Fibroblast of lung (primary cell): ENCODE measurements around the gene RGS3. TPM values are rescaled to one million over a fixed set of nuclear protein-coding genes. Genes with fewer than 3 reads are reported as not detected.

Source experiments
- DNase-seq, 2 donors: peaks; one replicate each; pipeline versions ENCODE4 v3.0.0 to v3.0.0-alpha.2; 2010; ENCODE audit warnings: low read depth in 2 of 2
- H2AFZ ChIP-seq: 2 replicates; pipeline ENCODE4 v1.5.1; 2012; ENCODE audit warnings: low read length, control low read depth, inconsistent platforms
- H3K27ac ChIP-seq: 2 replicates; pipeline ENCODE4 v1.5.1; 2011; ENCODE audit warnings: low read length, control low read depth; ENCODE audit not compliant: insufficient read depth
- H3K27me3 ChIP-seq: 2 replicates; pipeline ENCODE4 v1.5.1; 2011; ENCODE audit warnings: mild to moderate bottlenecking, low read length; ENCODE audit not compliant: control insufficient read depth, insufficient read depth
- H3K36me3 ChIP-seq: 2 replicates; pipeline ENCODE4 v1.5.1; 2011; ENCODE audit warnings: low read length; ENCODE audit not compliant: control insufficient read depth, insufficient read depth
- H3K4me1 ChIP-seq: 2 replicates; pipeline ENCODE4 v1.5.1; 2011; ENCODE audit warnings: low read length; ENCODE audit not compliant: control insufficient read depth, insufficient read depth; ENCODE audit errors: extremely low read depth
- H3K4me2 ChIP-seq: 2 replicates; pipeline ENCODE4 v1.5.1; 2011; ENCODE audit warnings: low read length, control low read depth; ENCODE audit not compliant: insufficient read depth; ENCODE audit errors: extremely low read depth
- H3K4me3 ChIP-seq, 4 experiments: fragments of 200-600 bp in 1 of 4; sonication (generic) in 1 of 4; replicated peaks in 1 of 4; 2 replicates each; pipeline ENCODE4 v1.5.1; 2011 to 2016; ENCODE audit warnings: low read length in 4 of 4, low read depth in 3 of 4, mild to moderate bottlenecking in 3 of 4, control low read depth in 2 of 4, inconsistent platforms in 1 of 4, mixed read lengths in 1 of 4; ENCODE audit not compliant: insufficient read depth in 1 of 4; ENCODE audit errors: control extremely low read depth in 1 of 4
- H3K79me2 ChIP-seq: 2 replicates; pipeline ENCODE4 v1.5.1; 2012; ENCODE audit warnings: mild to moderate bottlenecking, low read length, inconsistent platforms; ENCODE audit not compliant: control insufficient read depth, insufficient read depth
- H3K9ac ChIP-seq: 2 replicates; pipeline ENCODE4 v1.5.1; 2011; ENCODE audit warnings: mild to moderate bottlenecking, low read length, control low read depth; ENCODE audit not compliant: insufficient read depth
- H3K9me3 ChIP-seq: 2 replicates; pipeline ENCODE4 v1.5.1; 2012; ENCODE audit warnings: low read depth, low read length; ENCODE audit not compliant: control insufficient read depth, insufficient read depth
- H4K20me1 ChIP-seq: 2 replicates; pipeline ENCODE4 v1.5.1; 2011; ENCODE audit warnings: low read length; ENCODE audit not compliant: control insufficient read depth, insufficient read depth; ENCODE audit errors: extremely low read depth
- EZH2 ChIP-seq: IDR thresholded peaks from 2 replicates; pipeline ENCODE4 v1.5.1; 2012; ENCODE audit warnings: low read length, control low read depth, mild to moderate bottlenecking; ENCODE audit errors: missing control alignments
- polyA plus RNA-seq, 2 donors: library from polyadenylated mRNA; depleted of rRNA in 1 of 2; stranded (reverse) in 1 of 2; unstranded in 1 of 2; fragments of >200 nt; gene quantifications; 2 replicates each; pipeline ENCODE4 v1.2.1, GENCODE V29; 2011 to 2012; ENCODE audit warnings: missing spikeins in 1 of 2
- total RNA-seq: library from RNA; depleted of rRNA; stranded (reverse); fragments of >200 nt; gene quantifications from 2 replicates; pipeline ENCODE4 v1.2.1, GENCODE V29; 2014
- TF ChIP-seq, protein P1 (sequence below), 2 donors: IDR thresholded peaks in 1 of 2; conservative IDR thresholded peaks in 1 of 2; 1 replicate in 1 of 2; 2 replicates in 1 of 2; pipeline ENCODE4 v1.5.1; 2011 to 2012; ENCODE audit warnings: low read length in 2 of 2, control low read depth in 1 of 2, inconsistent platforms in 1 of 2, low read depth in 1 of 2, mild to moderate bottlenecking in 1 of 2

RGS3 gene
- total and polyA plus RNA-seq, 2 donors (not counting 1 experiment from before 2014, with no cell fraction given) = 48.1 to 74.3 TPM

DNA sequence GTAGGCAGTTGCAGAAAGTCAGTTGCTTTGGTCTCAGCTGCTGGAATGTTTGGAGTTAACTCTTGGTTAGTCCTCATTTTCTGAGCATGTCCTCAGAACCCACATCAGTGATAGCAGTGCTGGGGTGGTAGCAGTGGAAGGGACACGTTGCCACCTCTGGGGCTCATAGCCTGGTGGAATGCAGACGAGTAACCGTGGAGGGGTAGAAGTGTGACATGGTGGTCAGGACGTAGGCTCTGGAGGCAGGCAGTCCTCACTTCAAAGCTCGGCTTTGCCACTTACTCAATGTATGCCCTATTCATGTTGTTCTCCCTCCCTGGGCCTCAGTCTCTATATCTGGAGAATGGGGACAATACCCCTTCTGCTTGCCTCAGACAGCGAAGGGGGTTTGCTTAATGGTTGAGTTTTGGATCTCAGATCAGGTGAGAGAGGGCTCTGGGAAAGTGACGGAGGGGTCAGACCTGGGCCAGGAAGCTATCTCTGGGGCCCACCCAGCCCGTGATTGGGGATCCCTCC lies 62.8 kb downstream of the RGS3 start:
- H3K9me3 ChIP-seq = no peaks in the 10 kb centered on the region
- H3K9ac ChIP-seq = no peak overlapping the region
- TF ChIP-seq EZH2 = no peak
- TF ChIP-seq, protein P1, sequence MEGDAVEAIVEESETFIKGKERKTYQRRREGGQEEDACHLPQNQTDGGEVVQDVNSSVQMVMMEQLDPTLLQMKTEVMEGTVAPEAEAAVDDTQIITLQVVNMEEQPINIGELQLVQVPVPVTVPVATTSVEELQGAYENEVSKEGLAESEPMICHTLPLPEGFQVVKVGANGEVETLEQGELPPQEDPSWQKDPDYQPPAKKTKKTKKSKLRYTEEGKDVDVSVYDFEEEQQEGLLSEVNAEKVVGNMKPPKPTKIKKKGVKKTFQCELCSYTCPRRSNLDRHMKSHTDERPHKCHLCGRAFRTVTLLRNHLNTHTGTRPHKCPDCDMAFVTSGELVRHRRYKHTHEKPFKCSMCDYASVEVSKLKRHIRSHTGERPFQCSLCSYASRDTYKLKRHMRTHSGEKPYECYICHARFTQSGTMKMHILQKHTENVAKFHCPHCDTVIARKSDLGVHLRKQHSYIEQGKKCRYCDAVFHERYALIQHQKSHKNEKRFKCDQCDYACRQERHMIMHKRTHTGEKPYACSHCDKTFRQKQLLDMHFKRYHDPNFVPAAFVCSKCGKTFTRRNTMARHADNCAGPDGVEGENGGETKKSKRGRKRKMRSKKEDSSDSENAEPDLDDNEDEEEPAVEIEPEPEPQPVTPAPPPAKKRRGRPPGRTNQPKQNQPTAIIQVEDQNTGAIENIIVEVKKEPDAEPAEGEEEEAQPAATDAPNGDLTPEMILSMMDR (conservative IDR thresholded peaks at IDR 0.05 in 1 of 2, IDR thresholded peaks at IDR 0.05 in 1 of 2; ENCODE audit: low read depth in 1 of 2, low read length in 2 of 2) = no peak
- no peak overlapping the region for H3K4me3 ChIP-seq
- H3K79me2 ChIP-seq = no peaks in the 10 kb centered on the region
- H4K20me1 ChIP-seq = no peaks in the 10 kb centered on the region
- no peak for DNase-seq
- H3K4me2 ChIP-seq = no peak overlapping the region
- H2AFZ ChIP-seq = no peak overlapping the region
- no peak overlapping the region for H3K27ac ChIP-seq
- H3K36me3 ChIP-seq = no peaks in the 10 kb centered on the region
- H3K4me1 ChIP-seq = peaks cover 15% of the 10 kb centered on the region
- no peaks in the 10 kb centered on the region for H3K27me3 ChIP-seq

DNA sequence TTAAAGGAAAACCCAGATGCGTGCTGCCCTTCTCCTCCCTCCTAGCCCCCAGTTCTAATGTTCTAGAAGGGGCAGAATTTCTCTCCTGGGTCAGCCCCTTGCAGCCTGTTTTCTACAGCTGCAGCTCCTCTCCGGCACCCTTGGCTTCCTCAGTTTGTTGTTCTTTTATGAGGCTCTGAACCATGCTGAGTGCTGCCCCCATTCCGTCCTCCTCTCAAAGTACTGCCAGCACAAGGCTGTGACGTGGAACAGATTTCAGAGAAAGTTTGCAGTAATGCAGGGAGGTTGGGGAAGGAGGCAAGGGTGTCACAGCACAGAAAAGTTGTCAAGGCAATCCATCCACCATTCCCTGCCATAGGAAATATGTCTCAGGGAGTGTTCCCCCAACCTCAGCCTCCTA lies 63.3 kb downstream of the RGS3 start:
- TF ChIP-seq EZH2 = no peak
- TF ChIP-seq, protein P1 (conservative IDR thresholded peaks at IDR 0.05 in 1 of 2, IDR thresholded peaks at IDR 0.05 in 1 of 2; ENCODE audit: low read depth in 1 of 2, low read length in 2 of 2) = no peak

DNA sequence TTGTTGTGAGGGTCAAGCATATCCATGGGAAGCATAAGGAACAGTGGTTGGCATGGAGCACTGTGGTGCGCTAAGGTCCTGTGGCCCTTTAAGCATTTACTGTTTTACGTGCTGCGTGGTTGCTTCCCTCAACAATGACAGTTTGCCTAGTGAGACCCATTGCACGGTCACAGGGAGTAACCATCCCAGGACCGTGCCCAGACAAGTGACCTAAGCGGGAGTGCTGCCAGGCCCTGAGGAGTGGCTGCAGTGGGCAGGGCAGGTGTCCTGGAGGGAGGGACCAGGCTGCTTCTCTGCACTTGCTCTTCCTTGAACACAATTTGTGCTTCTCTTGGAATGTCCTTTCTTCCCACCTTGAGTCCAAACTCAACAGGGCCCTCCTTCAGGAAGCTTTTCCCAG lies 64.6 kb downstream of the RGS3 start:
- Histone ChIP-seq H4K20me1 (no peaks in the 10 kb centered on the region), H3K4me1 (peaks cover 15% of the 10 kb centered on the region), H3K27ac (no peak overlapping the region), H3K27me3 (no peaks in the 10 kb centered on the region), H3K9ac (no peak overlapping the region), H3K79me2 (no peaks in the 10 kb centered on the region), H3K36me3 (no peaks in the 10 kb centered on the region), H2AFZ (no peak overlapping the region), H3K4me2 (no peak overlapping the region), H3K4me3 (no peak overlapping the region), H3K9me3 (no peaks in the 10 kb centered on the region)
- DNase-seq = no peak
- TF ChIP-seq, protein P1 (conservative IDR thresholded peaks at IDR 0.05 in 1 of 2, IDR thresholded peaks at IDR 0.05 in 1 of 2; ENCODE audit: low read depth in 1 of 2, low read length in 2 of 2) = no peak
- no peak for TF ChIP-seq EZH2

More for the DNA sequence above, 63.3 kb downstream of the RGS3 start:
- Histone ChIP-seq H3K27me3 (no peaks in the 10 kb centered on the region), H3K4me2 (no peak overlapping the region), H3K9me3 (no peaks in the 10 kb centered on the region), H4K20me1 (no peaks in the 10 kb centered on the region), H3K4me1 (peaks cover 15% of the 10 kb centered on the region), H3K27ac (no peak overlapping the region), H3K9ac (no peak overlapping the region), H3K36me3 (no peaks in the 10 kb centered on the region), H2AFZ (no peak overlapping the region), H3K79me2 (no peaks in the 10 kb centered on the region), H3K4me3 (no peak overlapping the region)
- peak in 1 of 2 donors; percentile 81 for DNase-seq
